NK-92 (cell line): ENCODE measurements around the gene TEAD2.
"Not testable (repeated sequence)": the region's sequence is repeated elsewhere in the genome, so short reads cannot be mapped to it uniquely, and the experiment has no call there.

Source experiments
- DNase-seq: peaks from one replicate; lab custom pipeline; 2025; ENCODE audit not compliant: unreplicated experiment; lab: John Stamatoyannopoulos, UW

TEAD2 gene

GRCh38 chr19:49387936-49388372 lies 25.7 kb upstream of the TEAD2 start, which contains the start of gene KASH5:
Gene KASH5, plus strand, starts transcription at chr19:49388249. Its CDS starts 2,635 bp downstream, at chr19:49390884.
- DNase-seq: no peak

GRCh38 chr19:49383599-49383998 lies 21.4 kb upstream of the TEAD2 start:
- DNase-seq: no peak

GRCh38 chr19:49382639-49383038 lies 20.4 kb upstream of the TEAD2 start:
- DNase-seq: no peak

GRCh38 chr19:49380391-49380790 lies 18.2 kb upstream of the TEAD2 start:
- no peak for DNase-seq

- no peak for DNase-seq
Observed at GRCh38 chr19:49378512-49378911, 16.3 kb upstream of the TEAD2 start.

GRCh38 chr19:49374665-49375434 lies 12.6 kb upstream of the TEAD2 start:
- DNase-seq: no peak

- not testable (repeated sequence) for DNase-seq
Observed at GRCh38 chr19:49373174-49373573, 11.0 kb upstream of the TEAD2 start.

- DNase-seq: no peak
Observed at GRCh38 chr19:49371184-49371583, 9.0 kb upstream of the TEAD2 start.

- DNase-seq: no peak
Observed at GRCh38 chr19:49368711-49369358, 6.6 kb upstream of the TEAD2 start.

GRCh38 chr19:49366110-49366509 lies 3.9 kb upstream of the TEAD2 start:
- no peak for DNase-seq

- DNase-seq: no peak
Observed at GRCh38 chr19:49364083-49364737, 2.0 kb upstream of the TEAD2 start.

GRCh38 chr19:49363268-49364082 lies 1.3 kb upstream of the TEAD2 start, which contains the start of gene DKKL1:
Gene DKKL1, plus strand, starts transcription at chr19:49363877. Its CDS starts 122 bp downstream, at chr19:49363999.
- DNase-seq: no peak

GRCh38 chr19:49362929-49363267 lies 682 bp upstream of the TEAD2 start:
- no peak for DNase-seq

GRCh38 chr19:49361438-49362047 lies 673 bp downstream of the TEAD2 start:
- DNase-seq: no peak

- DNase-seq: no peak
Observed at GRCh38 chr19:49359851-49360820, 2.1 kb downstream of the TEAD2 start.

- no peak for DNase-seq
Observed at GRCh38 chr19:49357186-49357585, 5.0 kb downstream of the TEAD2 start.

- DNase-seq: no peak
Observed at GRCh38 chr19:49356382-49356781, 5.8 kb downstream of the TEAD2 start.

- DNase-seq: no peak
Observed at GRCh38 chr19:49355909-49356353, 6.3 kb downstream of the TEAD2 start.

GRCh38 chr19:49349567-49349966 lies 12.6 kb downstream of the TEAD2 start:
- DNase-seq: no peak
